Body of pancreas (tissue), 4 donors: ENCODE data around the gene EFCAB13. TPM values are rescaled to one million over a fixed set of nuclear protein-coding genes. Genes with fewer than 3 reads are reported as not detected.

Experiments used
- ATAC-seq: fragments of 150-250 bp; one replicate; pipeline ENCODE4 v1.9.1; 2016
- DNase-seq, 4 donors: peaks; one replicate each; pipeline ENCODE4 v3.0.0-alpha.2; 2019
- H3K27ac ChIP-seq, 4 donors: fragments of 200-600 bp; sonication (generic); 1 replicate in 3 of 4; 2 replicates in 1 of 4; pipeline versions ENCODE4 v1.5.1 to v1.6.1; 2016 to 2019; ENCODE audit warnings: mild to moderate bottlenecking in 1 of 4, mixed read lengths in 1 of 4, moderate library complexity in 1 of 4
- H3K27me3 ChIP-seq, 2 donors: fragments of 200-600 bp; sonication (generic); one replicate each; pipeline ENCODE4 v1.6.0; 2016; ENCODE audit warnings: mild to moderate bottlenecking in 1 of 2
- H3K36me3 ChIP-seq, 2 donors: fragments of 200-600 bp; sonication (generic); replicated peaks in 1 of 2; 2 replicates each; pipeline ENCODE4 v1.5.1; 2016; ENCODE audit warnings: low read depth in 2 of 2; ENCODE audit not compliant: insufficient read depth in 1 of 2
- H3K4me1 ChIP-seq: fragments of 200-600 bp; sonication (generic); one replicate; pipeline ENCODE4 v1.6.0; 2016
- H3K4me3 ChIP-seq, 2 donors: fragments of 200-600 bp; sonication (generic); 1 replicate in 1 of 2; 2 replicates in 1 of 2; pipeline ENCODE4 v1.5.1; 2016 to 2019
- H3K9me3 ChIP-seq, 3 donors: fragments of 200-600 bp; sonication (generic); 1 replicate in 2 of 3; 2 replicates in 1 of 3; pipeline ENCODE4 v1.5.1; 2016
- CTCF ChIP-seq, 7 experiments: fragments of 450-650 bp in 4 of 7; fragments of 200-600 bp in 3 of 7; sonication (generic) in 3 of 7; IDR thresholded peaks; one replicate each; pipeline ENCODE4 v1.5.1; 2016 to 2019; ENCODE audit warnings: antibody characterized with exemption in 7 of 7
- POLR2A ChIP-seq, 3 donors: fragments of 450-650 bp; IDR thresholded peaks; one replicate each; pipeline ENCODE4 v1.6.1; 2016; ENCODE audit warnings: antibody characterized with exemption in 3 of 3, mild to moderate bottlenecking in 2 of 3
- WGBS, 2 donors: methylation state at CpG; one replicate each; pipeline ENCODE4 v1.1.5; 2017; 5-methylcytosine and 5-hydroxymethylcytosine counted together
- intact Hi-C: fragments of 100-400 bp; cut with DNase I; formaldehyde crosslinking; loops from one replicate; pipeline ENCODE4 v1.15.1; 2023
- total RNA-seq, 2 donors: library from RNA; depleted of rRNA; stranded (reverse); fragments of >200 nt; gene quantifications; one replicate each; pipeline ENCODE4 v1.1.0, GENCODE V29; 2016

The EFCAB13 gene
- total RNA-seq, 2 donors from 2014 or later: 2.6 to 10.6 TPM

- TF ChIP-seq POLR2A (IDR thresholded peaks at IDR 0.05) (no peak), CTCF (IDR thresholded peaks at IDR 0.05) (no peak)
- Histone ChIP-seq H3K27ac (no peak overlapping the region), H3K36me3 (no peaks in the 10 kb centered on the region), H3K4me1 (no peaks in the 10 kb centered on the region), H3K27me3 (no peaks in the 10 kb centered on the region), H3K4me3 (no peak overlapping the region), H3K9me3 (no peaks in the 10 kb centered on the region)
- intact Hi-C loops: no loop called here
- no peak for ATAC-seq
- no peak for DNase-seq
Measured at GRCh38 chr17:47311420-47311819, 12.3 kb upstream of the EFCAB13 start.

- Histone ChIP-seq H3K27me3 (no peaks in the 10 kb centered on the region), H3K4me1 (no peaks in the 10 kb centered on the region), H3K4me3 (no peak overlapping the region), H3K27ac (no peak overlapping the region), H3K9me3 (no peaks in the 10 kb centered on the region), H3K36me3 (no peaks in the 10 kb centered on the region)
- 15 to 21% methylated on average over 7 of the region's 7 CpGs for WGBS, 2 donors
- peak in 3 of 4 donors; percentile 35 to 60 (median 47) for DNase-seq
- ATAC-seq: peak; percentile 83
- TF ChIP-seq CTCF (IDR thresholded peaks at IDR 0.05): peak; percentile 34 to 88 (median 77)
- no peak for TF ChIP-seq POLR2A (IDR thresholded peaks at IDR 0.05)
- intact Hi-C loops: loop anchor here (5.0 kb wide), 1 partner anchor 78 kb away; no protein-coding TSS in a partner anchor
Measured at GRCh38 chr17:47315451-47316266, 8.1 kb upstream of the EFCAB13 start.

GRCh38 chr17:47316311-47316710 is 7.4 kb upstream of the EFCAB13 start:
- DNase-seq (no peak), ATAC-seq (no peak)
- WGBS, 2 donors: 21 to 29% methylated on average over 3 of the region's 3 CpGs
- Histone ChIP-seq H3K27ac (no peak overlapping the region), H3K4me1 (no peaks in the 10 kb centered on the region), H3K27me3 (no peaks in the 10 kb centered on the region), H3K4me3 (no peak overlapping the region), H3K9me3 (no peaks in the 10 kb centered on the region), H3K36me3 (no peaks in the 10 kb centered on the region)
- intact Hi-C loops: loop anchor here (5.0 kb wide), 1 partner anchor 79 kb away; no protein-coding TSS in a partner anchor
- TF ChIP-seq POLR2A (IDR thresholded peaks at IDR 0.05) (no peak), CTCF (IDR thresholded peaks at IDR 0.05) (no peak)

- no peaks in the 10 kb centered on the region for H3K9me3 ChIP-seq
- no peaks in the 10 kb centered on the region for H3K4me1 ChIP-seq
- no peak overlapping the region for H3K4me3 ChIP-seq
- ATAC-seq (no peak), DNase-seq (no peak)
- 71 to 73% methylated on average over 2 of the region's 2 CpGs for WGBS, 2 donors
- H3K36me3 ChIP-seq: no peaks in the 10 kb centered on the region
- no peaks in the 10 kb centered on the region for H3K27me3 ChIP-seq
- H3K27ac ChIP-seq: no peak overlapping the region
- TF ChIP-seq POLR2A (IDR thresholded peaks at IDR 0.05) (no peak), CTCF (IDR thresholded peaks at IDR 0.05) (no peak)
- intact Hi-C loops: loop anchor here (5.0 kb wide), 1 partner anchor 80 kb away; no protein-coding TSS in a partner anchor
Measured at GRCh38 chr17:47317119-47317518, 6.6 kb upstream of the EFCAB13 start.
